ENCODE results near the gene ARHGAP5.

DNA sequence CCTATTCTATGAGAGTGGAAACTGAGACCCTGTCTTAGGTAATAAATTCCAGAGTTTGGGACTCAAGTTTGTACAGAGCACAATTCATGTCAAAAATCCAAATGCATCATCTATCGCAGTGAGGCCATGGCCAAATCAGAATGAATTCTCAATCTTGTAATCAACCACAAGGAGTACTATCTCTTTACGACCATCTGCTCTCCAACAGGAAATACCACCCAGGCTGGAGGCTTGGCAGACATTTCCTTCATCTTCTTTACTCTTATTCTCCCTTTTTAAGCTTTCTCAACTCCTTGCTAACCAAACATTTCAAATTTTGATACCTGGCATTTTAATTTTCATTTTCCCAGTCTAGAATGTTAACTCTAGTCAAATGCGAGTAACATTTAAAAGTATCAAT, 92.1 kb downstream of the ARHGAP5 start:
- TF ChIP-seq JUNB (IDR thresholded peaks at IDR 0.05; ENCODE audit: unreplicated experiment) = no peak
- no peak for TF ChIP-seq POLR2AphosphoS5 (IDR thresholded peaks at IDR 0.05; ENCODE audit: low read depth)
- TF ChIP-seq, protein P1, sequence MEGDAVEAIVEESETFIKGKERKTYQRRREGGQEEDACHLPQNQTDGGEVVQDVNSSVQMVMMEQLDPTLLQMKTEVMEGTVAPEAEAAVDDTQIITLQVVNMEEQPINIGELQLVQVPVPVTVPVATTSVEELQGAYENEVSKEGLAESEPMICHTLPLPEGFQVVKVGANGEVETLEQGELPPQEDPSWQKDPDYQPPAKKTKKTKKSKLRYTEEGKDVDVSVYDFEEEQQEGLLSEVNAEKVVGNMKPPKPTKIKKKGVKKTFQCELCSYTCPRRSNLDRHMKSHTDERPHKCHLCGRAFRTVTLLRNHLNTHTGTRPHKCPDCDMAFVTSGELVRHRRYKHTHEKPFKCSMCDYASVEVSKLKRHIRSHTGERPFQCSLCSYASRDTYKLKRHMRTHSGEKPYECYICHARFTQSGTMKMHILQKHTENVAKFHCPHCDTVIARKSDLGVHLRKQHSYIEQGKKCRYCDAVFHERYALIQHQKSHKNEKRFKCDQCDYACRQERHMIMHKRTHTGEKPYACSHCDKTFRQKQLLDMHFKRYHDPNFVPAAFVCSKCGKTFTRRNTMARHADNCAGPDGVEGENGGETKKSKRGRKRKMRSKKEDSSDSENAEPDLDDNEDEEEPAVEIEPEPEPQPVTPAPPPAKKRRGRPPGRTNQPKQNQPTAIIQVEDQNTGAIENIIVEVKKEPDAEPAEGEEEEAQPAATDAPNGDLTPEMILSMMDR (conservative IDR thresholded peaks at IDR 0.05; ENCODE audit: low read depth in 2 of 2) = no peak
- TF ChIP-seq CREB1 (CRISPR knock-in tag; IDR thresholded peaks at IDR 0.05; ENCODE audit: low read depth) = no peak
- TF ChIP-seq, protein P2, sequence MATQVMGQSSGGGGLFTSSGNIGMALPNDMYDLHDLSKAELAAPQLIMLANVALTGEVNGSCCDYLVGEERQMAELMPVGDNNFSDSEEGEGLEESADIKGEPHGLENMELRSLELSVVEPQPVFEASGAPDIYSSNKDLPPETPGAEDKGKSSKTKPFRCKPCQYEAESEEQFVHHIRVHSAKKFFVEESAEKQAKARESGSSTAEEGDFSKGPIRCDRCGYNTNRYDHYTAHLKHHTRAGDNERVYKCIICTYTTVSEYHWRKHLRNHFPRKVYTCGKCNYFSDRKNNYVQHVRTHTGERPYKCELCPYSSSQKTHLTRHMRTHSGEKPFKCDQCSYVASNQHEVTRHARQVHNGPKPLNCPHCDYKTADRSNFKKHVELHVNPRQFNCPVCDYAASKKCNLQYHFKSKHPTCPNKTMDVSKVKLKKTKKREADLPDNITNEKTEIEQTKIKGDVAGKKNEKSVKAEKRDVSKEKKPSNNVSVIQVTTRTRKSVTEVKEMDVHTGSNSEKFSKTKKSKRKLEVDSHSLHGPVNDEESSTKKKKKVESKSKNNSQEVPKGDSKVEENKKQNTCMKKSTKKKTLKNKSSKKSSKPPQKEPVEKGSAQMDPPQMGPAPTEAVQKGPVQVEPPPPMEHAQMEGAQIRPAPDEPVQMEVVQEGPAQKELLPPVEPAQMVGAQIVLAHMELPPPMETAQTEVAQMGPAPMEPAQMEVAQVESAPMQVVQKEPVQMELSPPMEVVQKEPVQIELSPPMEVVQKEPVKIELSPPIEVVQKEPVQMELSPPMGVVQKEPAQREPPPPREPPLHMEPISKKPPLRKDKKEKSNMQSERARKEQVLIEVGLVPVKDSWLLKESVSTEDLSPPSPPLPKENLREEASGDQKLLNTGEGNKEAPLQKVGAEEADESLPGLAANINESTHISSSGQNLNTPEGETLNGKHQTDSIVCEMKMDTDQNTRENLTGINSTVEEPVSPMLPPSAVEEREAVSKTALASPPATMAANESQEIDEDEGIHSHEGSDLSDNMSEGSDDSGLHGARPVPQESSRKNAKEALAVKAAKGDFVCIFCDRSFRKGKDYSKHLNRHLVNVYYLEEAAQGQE (IDR thresholded peaks at IDR 0.05; ENCODE audit: unreplicated experiment) = no peak
- no peak for TF ChIP-seq NANOG (IDR thresholded peaks at IDR 0.05; ENCODE audit: borderline replicate concordance)
- TF ChIP-seq EZH2phosphoT487 (IDR thresholded peaks at IDR 0.05; ENCODE audit: unreplicated experiment) = no peak
- no peak for TF ChIP-seq EZH2 (IDR thresholded peaks at IDR 0.05; ENCODE audit: low read depth, unreplicated experiment)
- TF ChIP-seq ZNF331 (CRISPR knock-in tag; IDR thresholded peaks at IDR 0.05; ENCODE audit: low read depth) = no peak
